ENCODE data around the gene COMMD1.

DNA sequence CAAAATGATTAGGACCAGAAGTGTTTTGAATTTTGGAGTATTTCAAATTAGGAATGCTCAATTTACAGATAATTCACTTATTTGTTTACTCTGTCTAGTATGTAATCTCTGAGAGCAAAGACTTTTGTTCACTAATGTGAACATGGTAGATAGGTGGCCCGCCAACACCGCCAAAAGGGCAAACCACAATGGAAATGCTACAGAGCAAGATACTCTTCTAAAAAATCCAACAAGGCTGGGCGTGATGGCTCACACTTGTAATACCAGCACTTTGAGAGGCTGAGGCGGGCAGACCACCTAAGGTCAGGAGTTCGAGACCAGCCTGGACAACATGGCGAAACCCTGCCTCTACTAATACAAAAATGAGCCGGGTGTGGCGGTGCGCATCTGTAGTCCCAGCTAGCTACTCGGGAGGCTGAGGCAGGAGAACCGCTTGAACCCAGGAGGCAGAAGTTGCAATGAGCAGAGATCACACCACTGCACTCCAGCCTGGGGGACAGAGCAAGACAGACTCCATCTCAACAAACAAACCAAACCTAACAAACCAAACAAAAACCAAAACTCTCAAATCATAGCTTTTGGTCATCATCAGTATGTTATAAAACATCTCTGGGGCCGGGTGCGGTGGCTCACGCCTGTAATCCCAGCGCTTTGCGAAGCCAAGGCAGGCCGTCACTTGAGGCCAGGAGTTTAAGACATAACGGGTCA is 19.4 kb upstream of the COMMD1 start:
- TF ChIP-seq ZNF274 (IDR thresholded peaks at IDR 0.05; ENCODE audit: low read depth, low read length) (no peak), SUZ12 (IDR thresholded peaks at IDR 0.05; ENCODE audit: extremely low read depth, insufficient read depth, insufficient read length) (no peak), YY1 (IDR thresholded peaks at IDR 0.05; ENCODE audit: insufficient read depth, insufficient read length) (no peak)

Data from NT2/D1 (cell line).